Stimulated activated CD8-positive, alpha-beta memory T cell treated with anti-CD3 and anti-CD28 coated beads, Interleukin-7, amount 100 ng/mL, for 4 hours (primary cell): ENCODE measurements around the gene SLC28A3.

Experiments used
- DNase-seq, 2 donors: peaks; one replicate each; pipeline ENCODE4 v3.0.0-alpha.2; 2020; ENCODE audit warnings: low read depth in 2 of 2

Gene SLC28A3

DNA sequence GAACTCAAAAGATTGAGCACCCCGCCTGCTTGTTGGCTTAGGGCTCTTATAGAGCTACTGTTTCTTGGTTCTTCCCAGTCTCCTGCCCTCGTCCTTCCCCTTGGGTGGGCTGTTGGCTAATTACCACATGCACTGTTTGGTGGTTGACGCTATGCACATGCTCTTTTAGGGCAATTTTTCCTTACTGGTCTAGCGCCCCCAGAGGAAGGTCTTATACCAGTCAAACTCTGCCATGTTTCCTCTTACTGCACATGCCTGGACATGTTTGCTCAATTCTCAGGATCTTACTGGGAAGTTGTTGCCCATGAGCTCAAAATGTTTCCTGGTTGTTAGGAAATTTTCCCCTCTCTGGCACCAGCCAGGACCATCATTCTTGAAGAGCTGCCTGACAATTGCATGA lies 101.9 kb downstream of the SLC28A3 start:
- no peak for DNase-seq

- no peak for DNase-seq
Measured at GRCh38 chr9:84235511-84235910, 105.0 kb downstream of the SLC28A3 start.

GRCh38 chr9:84230355-84231145 lies 110.0 kb downstream of the SLC28A3 start:
- DNase-seq: no peak

DNA sequence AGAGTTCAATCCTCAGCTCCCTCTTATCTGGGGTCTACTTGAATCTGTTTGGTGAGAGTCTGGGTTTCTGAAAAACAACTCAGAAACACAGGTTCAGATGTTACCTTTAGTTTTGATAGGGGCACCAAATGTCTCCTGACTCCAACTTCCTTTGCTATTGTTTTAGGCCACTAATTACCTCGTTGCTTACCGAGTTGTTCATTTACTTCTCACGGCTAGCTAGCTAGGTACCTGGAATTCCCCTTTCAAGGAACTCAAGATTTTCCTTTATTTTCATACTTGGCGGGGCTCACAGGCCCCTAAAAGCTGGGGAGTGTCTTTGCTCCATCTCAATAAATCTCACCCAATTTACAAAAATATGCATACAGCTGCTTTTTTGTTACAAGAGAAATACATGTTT lies 111.4 kb downstream of the SLC28A3 start:
- no peak for DNase-seq

GRCh38 chr9:84228130-84228720 lies 112.3 kb downstream of the SLC28A3 start:
- DNase-seq: no peak

- DNase-seq: no peak
Measured at GRCh38 chr9:84226126-84226525, 114.4 kb downstream of the SLC28A3 start.
